HG03135 (cell line): ENCODE data around the gene ACER3.

ENCODE experiments used
- ATAC-seq: cut with Tn5 transposase; IDR thresholded peaks from one replicate; pipeline ENCODE4 v1.9.1; 2021; ENCODE audit warnings: mild to moderate bottlenecking, moderate library complexity; ENCODE audit not compliant: unreplicated experiment

The ACER3 gene

GRCh38 chr11:76916712-76917111 lies 56.0 kb downstream of the ACER3 start:
- ATAC-seq = no peak

DNA sequence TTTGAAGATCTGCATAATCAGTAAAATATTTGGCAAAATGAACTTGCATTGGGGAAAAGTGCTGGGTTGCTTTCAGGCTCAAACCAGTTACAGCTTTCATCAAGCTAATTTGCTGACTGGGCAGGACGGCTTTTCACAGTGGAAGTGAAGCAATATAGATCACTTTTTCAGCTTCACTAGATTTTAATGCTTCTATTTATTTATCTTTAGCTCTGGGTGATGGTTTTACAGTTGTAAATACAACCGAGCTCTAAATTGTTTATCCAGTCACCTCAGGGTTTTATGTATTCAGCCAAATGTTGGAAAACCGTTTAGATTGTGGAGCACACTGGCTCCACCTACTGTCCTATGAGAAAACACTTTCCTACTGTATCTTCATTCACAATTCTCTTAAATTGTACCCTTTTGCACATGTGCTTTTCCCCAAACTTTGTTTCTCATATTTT lies 58.2 kb downstream of the ACER3 start:
- ATAC-seq = no peak

DNA sequence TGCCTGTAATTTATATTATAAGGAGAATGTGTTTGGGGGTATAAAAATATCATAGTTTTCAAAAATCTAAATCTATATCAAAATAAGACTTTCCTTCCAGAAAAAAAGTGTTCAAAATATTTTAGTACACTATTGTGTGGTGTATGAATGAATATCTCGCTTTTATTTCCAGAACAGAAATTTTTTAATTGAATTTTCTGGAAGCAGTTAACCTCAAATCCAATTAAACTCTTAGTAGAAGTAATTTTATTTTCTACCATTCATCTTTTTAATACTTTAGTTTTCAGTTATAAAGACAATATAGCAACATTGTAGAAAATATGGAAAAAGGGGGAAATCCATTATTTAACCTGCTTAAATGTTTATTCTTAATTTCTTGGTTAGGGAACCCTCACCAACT lies 58.7 kb downstream of the ACER3 start:
- ATAC-seq = no peak

DNA sequence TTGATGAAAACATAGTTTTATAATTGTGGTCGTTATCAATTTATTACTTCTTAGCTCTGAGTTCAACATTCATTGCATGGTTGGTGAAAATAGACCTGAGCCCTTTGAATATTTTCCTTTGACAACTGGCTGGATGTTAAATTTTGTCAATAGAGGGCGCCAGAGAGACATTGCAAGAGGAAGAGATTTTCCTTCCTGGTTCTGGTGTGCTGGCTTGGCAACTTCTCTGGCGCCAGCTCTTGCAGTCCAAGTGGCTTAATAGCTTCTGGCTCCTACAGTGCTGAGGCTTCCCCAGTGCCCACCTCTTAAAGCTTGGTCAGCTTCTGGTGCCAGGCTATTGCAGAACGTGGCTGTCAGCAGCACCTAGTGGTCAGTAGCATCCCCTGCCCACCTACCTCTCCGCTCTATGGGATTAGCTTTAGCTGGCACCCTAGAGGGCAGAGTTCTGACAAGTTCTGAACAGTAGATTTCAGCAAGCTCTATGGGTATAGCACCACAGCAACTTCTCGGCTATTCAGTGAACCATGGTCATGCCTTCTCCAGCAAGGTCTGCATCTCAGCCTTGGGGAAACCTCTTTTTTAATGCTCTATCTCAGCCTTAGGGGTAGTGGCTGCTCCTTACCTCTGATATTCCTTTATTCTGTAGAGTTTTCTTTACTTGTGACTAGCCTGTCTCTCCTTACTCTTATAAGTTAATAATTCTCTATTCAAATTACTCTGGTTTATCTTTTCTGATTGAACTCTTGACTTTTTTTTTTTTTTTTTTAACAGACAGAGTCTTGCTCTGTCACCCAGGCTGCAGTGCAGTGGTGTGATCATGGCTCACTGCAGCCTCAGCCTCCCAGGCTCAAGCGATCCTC lies 59.4 kb downstream of the ACER3 start:
- ATAC-seq = peak; percentile 67

- no peak for ATAC-seq
These were observed 66.4 kb downstream of the ACER3 start for GRCh38 chr11:76927160-76927559.

- ATAC-seq = no peak
These were observed 74.3 kb downstream of the ACER3 start for GRCh38 chr11:76935042-76935441.

DNA sequence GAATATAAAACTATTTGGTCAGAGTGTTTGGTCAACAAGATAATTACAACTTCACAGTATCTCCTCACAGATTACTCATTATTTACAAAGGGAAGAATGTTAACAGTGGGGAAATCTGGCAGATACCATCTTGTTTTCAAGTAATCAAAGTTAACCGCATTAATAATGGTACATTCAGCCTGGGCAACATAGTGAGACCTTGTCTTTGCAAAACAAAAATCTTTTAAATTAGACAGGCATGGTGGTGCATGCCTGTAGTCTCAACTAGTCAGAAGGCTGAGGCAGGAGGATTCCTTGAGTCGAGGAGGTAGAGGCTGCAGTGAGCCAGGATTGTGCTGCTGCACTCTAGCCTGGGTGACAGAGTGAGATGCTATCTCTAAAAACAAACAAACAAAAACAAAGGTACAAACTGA lies 78.5 kb downstream of the ACER3 start:
- ATAC-seq = no peak

DNA sequence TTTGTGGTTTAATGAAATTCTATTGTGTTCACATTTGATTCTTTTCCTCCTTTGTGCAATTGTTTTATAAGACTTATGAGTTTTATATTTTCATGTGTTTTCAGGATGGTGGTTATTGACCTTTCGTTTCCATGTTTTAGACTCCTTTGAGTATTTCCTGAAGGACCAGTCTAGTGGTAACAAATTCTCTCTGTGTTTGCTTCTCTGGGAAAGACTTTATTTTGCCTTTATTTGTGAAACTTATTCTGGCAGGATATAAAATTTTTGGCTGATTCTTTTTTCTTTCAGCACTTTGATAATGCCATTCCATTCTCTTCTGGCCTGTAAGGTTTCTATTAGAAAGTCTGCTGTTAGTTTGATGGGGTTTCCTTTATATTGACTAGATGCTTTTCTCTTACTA lies 83.5 kb downstream of the ACER3 start:
- no peak for ATAC-seq

- ATAC-seq = no peak
These were observed 85.5 kb downstream of the ACER3 start for GRCh38 chr11:76946223-76946622.

GRCh38 chr11:76947190-76947589 lies 86.5 kb downstream of the ACER3 start:
- no peak for ATAC-seq

- no peak for ATAC-seq
These were observed 87.1 kb downstream of the ACER3 start for GRCh38 chr11:76947800-76948199.

DNA sequence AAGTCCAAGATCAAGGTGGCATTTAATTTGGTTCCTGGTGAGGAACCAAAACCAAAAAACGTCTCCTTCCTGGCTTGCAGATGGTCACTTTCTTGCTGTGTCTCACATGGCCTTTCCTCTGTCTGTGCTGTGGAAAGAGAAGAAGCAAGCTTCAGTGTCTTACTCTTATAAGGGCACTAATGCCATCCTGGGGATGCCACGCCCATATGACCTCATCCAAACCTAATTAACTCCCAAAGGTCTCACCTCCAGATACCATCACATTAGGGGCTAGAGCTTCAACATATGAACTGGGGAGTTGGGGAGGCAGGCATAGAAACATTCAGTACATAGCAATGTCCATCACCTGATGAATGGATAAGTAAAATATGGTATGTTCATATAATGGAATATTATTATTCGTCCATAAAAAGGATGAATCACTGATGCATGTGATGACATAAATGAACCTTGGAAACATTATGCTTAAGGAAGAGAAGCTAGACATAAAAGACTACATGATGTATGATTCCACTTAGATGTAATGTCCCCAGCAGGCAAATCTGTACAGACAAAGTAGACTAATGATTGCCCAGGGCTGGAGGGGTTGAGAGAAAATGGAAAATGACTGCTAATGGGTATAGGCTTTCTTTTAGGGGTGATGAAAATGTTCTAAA lies 94.9 kb downstream of the ACER3 start:
- ATAC-seq = no peak

- peak; percentile 87 for ATAC-seq
These were observed 102.1 kb downstream of the ACER3 start for GRCh38 chr11:76962583-76963416.

DNA sequence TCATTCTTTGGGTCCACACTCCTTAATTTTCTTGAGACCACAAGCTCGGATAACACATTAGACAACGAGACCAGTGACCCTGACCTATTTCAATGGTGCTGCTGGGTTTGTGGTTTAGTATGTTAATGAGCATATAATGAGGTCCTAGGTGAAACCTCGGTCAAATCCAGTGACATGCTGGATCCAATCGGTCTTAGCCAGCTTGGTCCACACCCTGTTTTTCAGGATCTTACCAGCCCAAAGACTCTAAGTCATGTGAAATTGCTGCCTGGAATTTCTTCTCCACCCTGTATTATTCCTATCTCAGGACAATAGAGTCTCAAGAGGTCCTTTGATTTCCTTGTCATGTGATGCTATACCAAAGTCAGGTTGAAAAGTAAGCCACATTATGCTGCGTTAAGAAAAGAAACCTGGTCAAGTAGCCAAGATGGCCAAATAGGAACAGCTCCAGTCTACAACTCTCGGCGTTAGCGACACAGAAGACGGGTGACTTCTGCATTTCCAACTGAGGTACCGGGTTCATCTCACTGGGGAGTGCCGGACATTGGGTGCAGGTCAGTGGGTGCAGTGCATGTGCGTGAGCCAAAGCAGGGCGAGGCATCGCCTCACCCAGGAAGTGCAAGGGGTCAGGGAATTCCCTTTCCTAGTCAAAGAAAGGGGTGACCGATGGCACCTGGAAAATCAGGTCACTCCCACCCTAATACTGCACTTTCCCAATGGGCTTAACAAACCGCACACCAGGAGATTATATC lies 102.9 kb downstream of the ACER3 start:
- peak; percentile 28 for ATAC-seq

- ATAC-seq = no peak
These were observed 111.3 kb downstream of the ACER3 start for GRCh38 chr11:76972051-76972450.

DNA sequence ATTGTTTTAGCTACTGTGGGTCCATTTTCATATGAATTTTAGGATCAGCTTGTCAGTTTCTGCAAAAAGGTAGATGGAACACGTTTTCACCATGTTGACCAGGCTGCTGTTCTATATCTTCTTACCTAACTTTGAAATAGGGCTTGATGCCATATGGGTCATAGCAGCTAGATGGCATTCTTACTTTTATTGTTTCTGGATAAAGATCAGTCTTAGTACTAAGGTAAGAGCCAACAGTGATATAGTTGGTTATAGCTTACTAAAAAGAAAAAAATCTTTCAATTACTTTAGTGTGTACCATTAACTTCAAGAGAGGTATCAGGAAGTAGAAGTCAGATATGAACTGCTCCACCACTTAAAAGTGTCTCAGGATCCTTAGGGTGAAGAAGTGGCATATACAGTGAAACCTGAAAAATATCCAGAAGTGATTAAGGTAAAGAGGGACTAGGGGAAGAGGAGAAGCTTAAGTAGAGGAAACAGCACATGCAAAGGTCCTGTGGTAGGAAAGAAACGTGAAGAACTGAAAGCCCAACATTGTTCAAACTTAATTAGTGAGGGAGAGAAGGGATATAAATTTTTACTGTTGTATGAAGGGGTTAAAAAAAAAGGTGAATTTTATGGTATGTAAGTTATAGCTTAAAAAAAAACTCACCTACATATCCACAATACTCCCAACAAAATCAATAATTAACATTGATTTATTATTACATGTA lies 113.6 kb downstream of the ACER3 start:
- no peak for ATAC-seq

DNA sequence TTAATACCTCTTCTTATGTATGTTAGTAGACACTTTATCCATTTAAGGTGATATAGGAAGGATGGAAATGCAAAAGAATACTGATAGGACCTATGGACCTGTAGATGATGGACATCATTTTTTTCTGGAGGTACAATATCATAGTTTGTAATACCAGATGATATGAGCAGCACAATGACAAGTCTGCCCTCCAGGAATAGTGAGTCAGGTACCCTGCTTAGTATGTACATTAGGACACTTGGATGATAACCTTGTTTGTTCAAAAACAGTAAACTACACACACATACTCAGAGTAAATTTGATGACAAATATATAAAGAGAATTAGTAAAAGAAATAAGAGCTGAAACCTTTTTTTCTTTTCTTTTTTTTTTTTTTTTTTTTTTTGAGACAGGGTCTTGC lies 114.8 kb downstream of the ACER3 start:
- ATAC-seq = no peak

DNA sequence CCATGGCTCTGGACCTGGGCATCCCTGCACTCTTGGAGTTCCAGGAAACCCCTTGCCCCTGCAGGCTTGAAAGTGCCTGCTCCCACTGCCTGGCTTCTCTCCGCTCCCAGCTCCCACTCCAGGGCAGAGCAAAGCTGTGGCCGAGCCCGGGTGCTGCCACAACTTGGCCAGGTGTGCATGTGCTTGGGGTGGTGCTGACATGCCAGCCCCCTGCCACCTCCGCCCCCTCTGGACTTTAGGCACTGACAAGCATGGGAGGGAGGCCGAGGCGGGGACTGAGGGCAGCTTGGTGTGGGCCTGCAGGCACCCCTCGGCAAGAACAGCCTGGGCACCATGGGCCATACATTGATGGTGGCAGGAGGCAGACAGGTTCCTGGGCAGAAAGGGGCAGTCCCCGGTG lies 117.1 kb downstream of the ACER3 start:
- ATAC-seq = no peak

GRCh38 chr11:76978239-76978638 lies 117.5 kb downstream of the ACER3 start:
- no peak for ATAC-seq

DNA sequence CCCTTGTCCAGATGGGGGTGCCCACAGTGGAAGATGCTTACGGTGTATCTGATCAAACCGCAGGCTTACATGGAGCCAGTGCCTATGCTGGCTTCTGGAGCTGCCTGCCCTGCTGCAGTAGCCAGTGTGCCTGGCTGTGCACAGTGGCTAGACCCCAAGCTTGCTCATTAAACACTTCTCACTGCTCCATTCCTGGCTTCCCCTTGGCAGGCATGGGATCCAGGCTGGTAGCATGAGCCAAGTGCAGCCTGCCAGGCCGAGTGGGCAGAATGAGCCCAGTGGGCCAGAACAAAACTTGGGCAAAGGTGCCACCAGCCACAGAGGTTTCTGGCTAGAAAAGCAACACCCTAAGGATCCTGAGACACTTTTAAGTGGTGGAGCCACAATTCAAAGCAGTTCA lies 118.1 kb downstream of the ACER3 start:
- no peak for ATAC-seq
